ENCODE data around the gene CRB2. TPM values are rescaled to one million over a fixed set of nuclear protein-coding genes. Genes with fewer than 3 reads are reported as not detected.
A peak's percentile ranks its signal among the peaks of the same experiment; 100 is the strongest.
"Not testable (repeated sequence)": the region's sequence is repeated elsewhere in the genome, so short reads cannot be mapped to it uniquely, and the experiment has no call there.

CRB2 gene
- total and polyA plus RNA-seq, 4 experiments from 2014 or later, result not detected

GRCh38 chr9:123392802-123393201 lies 36.8 kb downstream of the CRB2 start:
- no peaks in the 10 kb centered on the region for H3K9me3 Mint-ChIP-seq
- Histone ChIP-seq H3K27me3 (ENCODE audit: insufficient read depth, low read length) (no peaks in the 10 kb centered on the region), H3K4me3 (ENCODE audit: low read length in 2 of 2) (no peak overlapping the region), H3K36me3 (ENCODE audit: insufficient read depth, low read length) (no peaks in the 10 kb centered on the region), H3K27ac (ENCODE audit: low read depth, low read length) (no peak overlapping the region), H3K4me1 (ENCODE audit: insufficient read depth, low read length) (no peaks in the 10 kb centered on the region), H3K9me3 (ENCODE audit: control insufficient read depth in 1 of 2, low read length in 2 of 2) (no peaks in the 10 kb centered on the region)
- H3K4me1 Mint-ChIP-seq, result no peaks in the 10 kb centered on the region
- intact Hi-C loops (cut with micrococcal nuclease), result no loop called here
- H3K36me3 Mint-ChIP-seq, result peaks cover 0 to 16% of the 10 kb centered on the region in 2 donors
- ChIA-PET CTCF (ENCODE audit: partially characterized antibody) (no interaction called here), POLR2A (ENCODE audit: partially characterized antibody) (no interaction called here)
- H3K4me3 Mint-ChIP-seq, result no peak overlapping the region
- H3K27me3 Mint-ChIP-seq, result no peaks in the 10 kb centered on the region
- no peak for DNase-seq
- no peak overlapping the region for H3K27ac Mint-ChIP-seq

- no peak overlapping the region for H3K27ac Mint-ChIP-seq
- no peaks in the 10 kb centered on the region for H3K9me3 Mint-ChIP-seq
- no peaks in the 10 kb centered on the region for H3K4me1 Mint-ChIP-seq
- peaks cover 1 to 16% of the 10 kb centered on the region in 2 donors for H3K36me3 Mint-ChIP-seq
- H3K9me3 ChIP-seq (ENCODE audit: control insufficient read depth in 1 of 2, low read length in 2 of 2), result no peaks in the 10 kb centered on the region
- no peak overlapping the region for H3K4me3 ChIP-seq (ENCODE audit: low read length in 2 of 2)
- DNase-seq, result peak in 1 of 5 donors; percentile 16
- H3K4me3 Mint-ChIP-seq, result peak overlapping the region in 1 of 8 donors; percentile 54
- no peaks in the 10 kb centered on the region for H3K27me3 Mint-ChIP-seq
- no peak overlapping the region for H3K27ac ChIP-seq (ENCODE audit: low read depth, low read length)
- H3K36me3 ChIP-seq (ENCODE audit: insufficient read depth, low read length), result no peaks in the 10 kb centered on the region
- intact Hi-C loops (cut with micrococcal nuclease), result no loop called here
- CTCF ChIA-PET (ENCODE audit: partially characterized antibody), result no interaction called here
- H3K27me3 ChIP-seq (ENCODE audit: insufficient read depth, low read length), result no peaks in the 10 kb centered on the region
- no peaks in the 10 kb centered on the region for H3K4me1 ChIP-seq (ENCODE audit: insufficient read depth, low read length)
- POLR2A ChIA-PET (ENCODE audit: partially characterized antibody), result no interaction called here
These were observed 38.6 kb downstream of the CRB2 start for GRCh38 chr9:123394291-123395235.

DNA sequence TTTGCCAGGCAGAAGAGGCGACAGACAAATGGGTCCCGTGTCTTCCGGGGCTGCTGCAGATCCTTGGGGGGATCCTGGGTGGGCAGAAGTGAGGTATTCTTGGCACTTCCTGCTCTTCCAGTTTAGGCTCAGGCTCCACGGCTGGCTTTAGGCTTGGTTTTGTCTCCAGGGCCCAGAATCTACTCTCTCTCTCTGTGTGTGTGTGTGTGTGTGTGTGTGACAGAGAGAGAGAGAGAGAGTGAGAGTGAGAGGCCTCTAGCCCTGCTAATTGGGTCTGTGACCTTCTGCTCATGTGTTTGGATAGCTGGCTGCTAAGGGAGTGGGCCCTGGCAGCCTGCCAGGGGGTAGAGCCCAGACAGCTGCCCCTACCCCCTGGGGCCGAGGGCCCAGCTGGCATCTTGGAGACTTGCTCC lies 39.3 kb downstream of the CRB2 start:
- CTCF ChIA-PET (ENCODE audit: partially characterized antibody), result no interaction called here
- no peak for DNase-seq
- H3K4me3 Mint-ChIP-seq, result no peak overlapping the region
- no peaks in the 10 kb centered on the region for H3K36me3 ChIP-seq (ENCODE audit: insufficient read depth, low read length)
- no peaks in the 10 kb centered on the region for H3K4me1 Mint-ChIP-seq
- POLR2A ChIA-PET (ENCODE audit: partially characterized antibody), result no interaction called here
- no peak overlapping the region for H3K4me3 ChIP-seq (ENCODE audit: low read length in 2 of 2)
- no peak overlapping the region for H3K27ac Mint-ChIP-seq
- H3K9me3 Mint-ChIP-seq, result no peaks in the 10 kb centered on the region
- intact Hi-C loops (cut with micrococcal nuclease), result no loop called here
- H3K27me3 Mint-ChIP-seq, result no peaks in the 10 kb centered on the region
- H3K27ac ChIP-seq (ENCODE audit: low read depth, low read length), result no peak overlapping the region
- H3K36me3 Mint-ChIP-seq, result peaks cover 1 to 16% of the 10 kb centered on the region in 2 donors
- H3K9me3 ChIP-seq (ENCODE audit: control insufficient read depth in 1 of 2, low read length in 2 of 2), result no peaks in the 10 kb centered on the region
- no peaks in the 10 kb centered on the region for H3K27me3 ChIP-seq (ENCODE audit: insufficient read depth, low read length)
- H3K4me1 ChIP-seq (ENCODE audit: insufficient read depth, low read length), result no peaks in the 10 kb centered on the region

DNA sequence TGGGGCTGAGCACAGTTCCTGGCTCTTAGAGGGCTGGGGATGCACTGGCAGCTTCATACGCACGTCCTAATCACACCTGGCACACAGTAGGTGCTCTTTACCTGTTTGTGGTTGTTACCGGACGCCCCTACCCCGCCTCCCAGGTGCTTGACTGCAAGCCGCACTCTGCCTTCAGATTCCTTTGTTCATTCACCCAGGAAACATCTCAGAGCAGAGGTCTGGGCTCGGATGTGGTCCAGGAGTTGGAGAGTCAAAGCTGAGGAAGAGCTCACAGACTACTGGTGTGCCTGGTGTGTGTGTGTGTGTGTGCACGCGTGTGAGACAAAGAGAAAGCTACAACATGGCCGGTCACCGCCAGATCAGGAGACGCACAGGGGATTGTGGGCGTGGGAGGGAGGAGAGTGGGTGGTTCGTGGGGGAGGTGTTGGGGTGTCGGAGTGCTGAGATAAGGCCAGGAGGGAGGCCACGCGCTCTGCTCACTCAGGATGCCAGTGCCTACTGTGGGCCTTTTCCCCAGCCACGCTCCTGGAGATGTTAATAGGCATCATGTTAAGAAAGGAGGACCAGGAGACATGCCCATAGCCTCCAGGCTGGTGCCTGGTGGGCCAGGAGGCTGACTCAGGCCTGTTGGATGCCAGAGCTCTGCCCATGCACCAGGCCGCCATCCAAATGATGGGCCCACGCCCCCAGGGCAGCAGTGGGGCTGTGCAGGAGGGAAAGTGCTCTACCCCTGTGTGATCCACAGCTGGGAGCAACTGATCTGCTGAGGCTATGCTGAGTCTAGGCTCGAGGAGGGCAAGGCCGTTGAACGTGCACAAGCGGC lies 39.9 kb downstream of the CRB2 start:
- H3K4me3 ChIP-seq (ENCODE audit: low read length in 2 of 2), result no peak overlapping the region
- H3K9me3 ChIP-seq (ENCODE audit: control insufficient read depth in 1 of 2, low read length in 2 of 2), result no peaks in the 10 kb centered on the region
- Mint-ChIP-seq H3K4me1 (no peaks in the 10 kb centered on the region), H3K27ac (peak overlapping the region in 1 of 7 donors; percentile 57), H3K36me3 (peaks cover 1 to 16% of the 10 kb centered on the region in 2 donors), H3K27me3 (no peaks in the 10 kb centered on the region), H3K9me3 (no peaks in the 10 kb centered on the region), H3K4me3 (no peak overlapping the region)
- ChIA-PET CTCF (ENCODE audit: partially characterized antibody) (no interaction called here), POLR2A (ENCODE audit: partially characterized antibody) (no interaction called here)
- no peak overlapping the region for H3K27ac ChIP-seq (ENCODE audit: low read depth, low read length)
- H3K4me1 ChIP-seq (ENCODE audit: insufficient read depth, low read length), result no peaks in the 10 kb centered on the region
- no peaks in the 10 kb centered on the region for H3K36me3 ChIP-seq (ENCODE audit: insufficient read depth, low read length)
- peak in 1 of 5 donors; percentile 31 for DNase-seq
- intact Hi-C loops (cut with micrococcal nuclease), result no loop called here
- no peaks in the 10 kb centered on the region for H3K27me3 ChIP-seq (ENCODE audit: insufficient read depth, low read length)

DNA sequence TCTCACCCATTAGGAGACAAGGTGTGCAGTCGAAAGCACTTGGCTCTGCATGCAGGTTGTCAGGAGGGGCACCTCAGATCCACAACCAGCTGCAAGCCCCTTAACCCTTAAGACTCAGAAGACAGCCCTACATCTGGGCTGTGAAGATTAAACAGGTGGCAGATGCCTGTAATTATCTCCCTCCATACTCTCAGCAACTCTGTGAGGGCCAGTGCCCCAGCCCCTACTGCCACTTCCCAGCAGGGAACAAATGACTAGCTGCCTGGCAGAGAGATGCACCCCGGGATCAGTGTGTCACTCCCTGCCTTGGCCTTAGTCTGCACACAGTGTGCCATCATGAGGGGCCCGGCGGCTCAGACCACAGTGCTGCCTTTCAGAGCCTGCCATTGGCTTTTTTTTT lies 42.0 kb downstream of the CRB2 start:
- no peak overlapping the region for H3K4me3 ChIP-seq (ENCODE audit: low read length in 2 of 2)
- Mint-ChIP-seq H3K4me3 (no peak overlapping the region), H3K9me3 (no peaks in the 10 kb centered on the region), H3K27me3 (no peaks in the 10 kb centered on the region), H3K4me1 (no peaks in the 10 kb centered on the region), H3K27ac (no peak overlapping the region), H3K36me3 (peaks cover 1 to 10% of the 10 kb centered on the region in 2 donors)
- CTCF ChIA-PET (ENCODE audit: partially characterized antibody), result no interaction called here
- no peak for DNase-seq
- H3K4me1 ChIP-seq (ENCODE audit: insufficient read depth, low read length), result no peaks in the 10 kb centered on the region
- H3K9me3 ChIP-seq (ENCODE audit: control insufficient read depth in 1 of 2, low read length in 2 of 2), result no peaks in the 10 kb centered on the region
- H3K36me3 ChIP-seq (ENCODE audit: insufficient read depth, low read length), result no peaks in the 10 kb centered on the region
- no peak overlapping the region for H3K27ac ChIP-seq (ENCODE audit: low read depth, low read length)
- POLR2A ChIA-PET (ENCODE audit: partially characterized antibody), result no interaction called here
- H3K27me3 ChIP-seq (ENCODE audit: insufficient read depth, low read length), result no peaks in the 10 kb centered on the region
- intact Hi-C loops (cut with micrococcal nuclease), result no loop called here

DNA sequence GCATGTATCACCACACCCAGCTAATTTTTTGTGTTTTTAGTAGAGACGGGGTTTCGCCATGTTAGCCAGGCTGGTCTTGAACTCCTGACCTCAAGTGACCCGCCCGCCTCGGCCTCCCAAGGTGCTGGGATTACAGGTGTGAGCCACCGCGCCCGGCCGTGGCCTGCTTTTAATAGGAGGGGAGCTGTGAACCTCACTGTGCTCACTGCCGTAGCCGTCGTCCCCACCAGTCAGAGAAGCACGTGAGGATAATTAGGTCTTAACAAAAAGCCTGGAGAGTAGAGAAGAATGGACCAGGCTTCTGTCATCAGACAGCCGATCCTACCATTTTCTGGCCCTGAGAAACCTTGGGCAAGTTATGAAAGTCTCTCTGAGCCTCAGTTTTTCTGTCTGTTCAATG lies 42.9 kb downstream of the CRB2 start:
- H3K4me3 Mint-ChIP-seq; POLR2A ChIA-PET (ENCODE audit: partially characterized antibody); H3K27ac Mint-ChIP-seq; intact Hi-C loops (cut with micrococcal nuclease); H3K27me3 Mint-ChIP-seq; H3K36me3 ChIP-seq (ENCODE audit: insufficient read depth, low read length); H3K9me3 Mint-ChIP-seq; H3K4me1 ChIP-seq (ENCODE audit: insufficient read depth, low read length); H3K9me3 ChIP-seq (ENCODE audit: control insufficient read depth in 1 of 2, low read length in 2 of 2); H3K36me3 Mint-ChIP-seq; H3K27me3 ChIP-seq (ENCODE audit: insufficient read depth, low read length); H3K4me3 ChIP-seq (ENCODE audit: low read length in 2 of 2); H3K27ac ChIP-seq (ENCODE audit: low read depth, low read length); H3K4me1 Mint-ChIP-seq: not testable (repeated sequence)
- CTCF ChIA-PET (ENCODE audit: partially characterized antibody), result interaction anchor here (0.6 kb wide), 1 partner anchor 38 kb away, joined by 3 read pairs; no protein-coding TSS in a partner anchor
- DNase-seq, result peak in 1 of 5 donors; percentile 27

DNA sequence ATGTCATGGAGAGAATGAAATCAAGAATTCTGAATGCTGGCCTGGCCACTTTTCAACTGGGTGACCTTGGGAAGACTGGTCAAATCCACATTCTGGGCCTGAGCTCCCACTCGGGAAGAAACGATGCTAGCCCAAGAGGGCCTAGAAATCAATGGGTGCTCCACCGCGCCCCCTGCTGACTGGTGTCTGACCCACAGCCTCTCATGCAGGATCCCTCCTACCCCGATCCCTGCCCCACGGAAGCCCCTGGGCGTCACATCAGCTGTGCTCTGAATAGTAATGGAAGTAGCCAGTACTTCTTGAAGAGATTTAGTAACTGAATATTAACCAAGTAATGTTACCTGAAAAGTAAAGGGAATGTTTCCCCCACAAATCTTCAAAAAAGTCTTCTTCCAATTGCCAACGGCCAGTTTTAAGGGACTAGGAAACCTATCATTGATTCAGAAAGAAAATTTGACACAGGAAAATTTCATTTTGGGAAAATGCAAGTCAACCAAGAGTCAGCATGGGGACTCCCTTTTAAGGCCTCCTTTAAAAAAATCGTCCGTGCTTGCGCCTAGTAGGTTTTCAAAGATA lies 43.9 kb downstream of the CRB2 start:
- ChIA-PET CTCF (ENCODE audit: partially characterized antibody) (no interaction called here), POLR2A (ENCODE audit: partially characterized antibody) (no interaction called here)
- Mint-ChIP-seq H3K9me3 (no peaks in the 10 kb centered on the region), H3K27ac (no peak overlapping the region), H3K4me3 (no peak overlapping the region), H3K27me3 (no peaks in the 10 kb centered on the region), H3K4me1 (no peaks in the 10 kb centered on the region), H3K36me3 (peaks cover under 1 to 1% of the 10 kb centered on the region in 2 donors)
- Histone ChIP-seq H3K27ac (ENCODE audit: low read depth, low read length) (no peak overlapping the region), H3K36me3 (ENCODE audit: insufficient read depth, low read length) (no peaks in the 10 kb centered on the region), H3K4me1 (ENCODE audit: insufficient read depth, low read length) (no peaks in the 10 kb centered on the region), H3K9me3 (ENCODE audit: control insufficient read depth in 1 of 2, low read length in 2 of 2) (no peaks in the 10 kb centered on the region), H3K27me3 (ENCODE audit: insufficient read depth, low read length) (no peaks in the 10 kb centered on the region), H3K4me3 (ENCODE audit: low read length in 2 of 2) (no peak overlapping the region)
- intact Hi-C loops (cut with micrococcal nuclease), result no loop called here
- DNase-seq, result peak in 1 of 5 donors; percentile 7

Measured in CD4-positive, alpha-beta memory T cell (primary cell).